Choroid plexus epithelial cell (primary cell): ENCODE data around the gene TRIM36.

Source experiments
- DNase-seq: peaks from one replicate; pipeline ENCODE4 v3.0.0-alpha.2; 2010; ENCODE audit warnings: low read depth
- H3K4me3 ChIP-seq: 2 replicates; pipeline ENCODE4 v1.5.1; 2011; ENCODE audit warnings: low read depth, mild to moderate bottlenecking, control low read depth, low read length, moderate library complexity
- CTCF ChIP-seq: conservative IDR thresholded peaks from 2 replicates; pipeline ENCODE4 v1.5.1; 2011; ENCODE audit warnings: low read depth, mild to moderate bottlenecking, control low read depth, inconsistent platforms, low read length, moderate library complexity

The TRIM36 gene

DNA sequence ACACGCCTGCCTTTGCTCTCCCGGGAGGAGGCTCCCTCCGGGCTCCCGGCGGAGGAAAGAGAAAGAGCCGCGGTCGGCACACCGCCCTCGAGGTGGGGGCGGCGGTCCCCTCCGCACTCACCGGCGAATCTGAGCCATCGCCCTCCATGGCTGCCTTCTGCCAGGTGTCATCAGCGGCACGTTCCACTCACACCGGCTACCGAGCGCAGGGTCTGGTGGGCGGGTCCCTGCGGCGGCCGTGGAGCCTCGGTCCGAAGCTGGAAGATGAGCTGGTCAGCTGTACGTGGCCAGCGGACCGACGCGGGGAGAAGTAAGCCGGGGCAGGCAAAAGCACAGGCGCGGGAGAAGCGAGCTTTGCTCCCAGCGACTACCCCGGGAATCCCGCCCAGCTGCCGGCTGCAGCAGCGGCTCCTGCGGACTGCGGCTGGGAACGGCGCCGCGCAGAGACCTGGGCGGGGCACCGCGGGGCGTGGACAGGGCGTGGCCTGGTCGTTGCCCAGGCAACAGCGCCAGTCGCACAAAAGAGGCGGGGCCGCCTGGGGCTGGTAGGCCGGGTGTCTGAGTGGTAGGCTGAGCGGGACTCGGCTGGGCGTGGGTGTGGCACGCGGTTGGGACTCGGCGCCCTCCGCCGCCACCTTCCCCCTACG, at the start of gene TRIM36:
Gene TRIM36 (minus strand): TSS at position 422 of the 647 bp plus-strand sequence. CDS start 274 bp downstream, at position 148.
- peak within 1 kb of the TSS; percentile 81 for H3K4me3 ChIP-seq
- TF ChIP-seq CTCF = peak; percentile 25
- DNase-seq = peak; percentile 92

DNA sequence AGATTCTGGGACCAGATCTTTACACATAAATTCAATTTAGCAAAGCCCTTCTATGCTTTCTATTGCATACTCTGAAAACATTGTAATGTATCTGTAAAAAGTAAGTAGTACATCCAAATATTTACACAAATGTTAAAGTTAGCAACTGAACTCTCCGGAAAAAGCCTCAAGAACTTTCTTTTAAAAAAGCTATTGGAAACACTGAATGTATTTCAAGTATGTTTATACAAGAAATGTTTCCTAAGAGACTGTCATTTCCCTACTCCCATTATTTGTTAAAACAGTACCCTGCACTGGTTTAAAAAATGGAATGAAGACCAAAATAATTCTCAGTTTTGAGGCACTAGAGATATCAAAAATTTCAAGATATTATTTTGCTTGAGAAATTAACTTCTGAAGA, 44.8 kb upstream of the TRIM36 start:
- H3K4me3 ChIP-seq = no peak overlapping the region
- DNase-seq = peak; percentile 11
- no peak for TF ChIP-seq CTCF

DNA sequence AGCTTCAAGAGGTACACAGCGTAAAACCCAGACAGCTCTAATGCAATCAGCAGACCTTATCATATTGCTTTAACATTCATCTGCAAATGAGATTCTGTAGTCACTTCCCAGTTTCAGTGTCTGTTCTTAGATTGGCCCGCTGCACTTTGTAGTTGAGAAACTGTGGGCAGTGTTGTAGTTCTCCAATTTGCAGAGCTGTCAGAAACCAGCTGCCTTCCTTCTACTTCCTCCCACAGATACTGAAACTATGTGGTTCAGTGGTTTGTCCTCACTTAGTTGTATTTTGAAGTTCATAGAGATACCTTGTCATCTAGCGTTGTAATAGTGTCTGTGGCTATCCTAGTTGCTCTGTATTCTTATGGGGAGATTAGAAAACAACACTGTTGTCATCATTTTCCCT, 39.6 kb upstream of the TRIM36 start:
- TF ChIP-seq CTCF = no peak
- no peak overlapping the region for H3K4me3 ChIP-seq
- peak; percentile 45 for DNase-seq

DNA sequence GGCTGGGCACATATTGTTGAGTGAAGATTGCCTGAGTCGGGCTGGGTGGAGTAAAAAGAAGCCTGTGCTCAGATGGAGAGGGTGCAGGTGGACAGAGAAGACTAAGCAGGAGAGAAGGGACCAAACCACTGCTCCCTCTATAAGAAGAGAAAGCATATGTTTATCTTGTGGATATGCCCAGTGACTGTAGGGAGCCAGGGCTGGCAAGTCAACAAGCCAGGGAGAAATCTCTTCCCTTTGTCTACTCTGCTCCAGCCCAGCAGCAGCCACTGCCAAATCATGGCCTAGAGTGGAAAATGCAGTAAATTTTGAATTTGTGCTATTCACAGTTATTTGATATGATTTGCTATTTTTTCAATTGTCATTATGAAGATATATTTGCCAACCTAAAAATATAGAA, 33.2 kb upstream of the TRIM36 start:
- no peak for TF ChIP-seq CTCF
- no peak for DNase-seq
- H3K4me3 ChIP-seq = no peak overlapping the region

DNA sequence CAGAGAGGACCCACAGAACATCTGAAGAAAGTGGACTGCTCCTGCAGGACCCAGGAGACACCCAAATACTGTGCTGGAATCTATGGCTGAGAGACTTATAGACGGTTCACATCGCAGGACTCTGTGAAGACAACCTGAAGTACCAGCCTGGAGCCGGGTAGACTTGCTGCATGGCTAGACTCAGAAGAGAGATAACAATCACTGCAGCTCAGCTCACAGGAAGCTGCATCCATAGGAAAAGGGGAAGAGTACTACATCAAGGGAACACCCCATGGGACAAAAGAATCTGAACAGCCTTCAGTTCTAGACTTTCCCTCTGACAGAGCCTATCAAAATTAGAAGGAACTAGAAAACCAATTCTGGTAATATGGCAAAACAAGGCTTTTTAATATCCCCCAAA, 26.5 kb upstream of the TRIM36 start:
- no peak for TF ChIP-seq CTCF
- no peak for DNase-seq
- H3K4me3 ChIP-seq = no peak overlapping the region

DNA sequence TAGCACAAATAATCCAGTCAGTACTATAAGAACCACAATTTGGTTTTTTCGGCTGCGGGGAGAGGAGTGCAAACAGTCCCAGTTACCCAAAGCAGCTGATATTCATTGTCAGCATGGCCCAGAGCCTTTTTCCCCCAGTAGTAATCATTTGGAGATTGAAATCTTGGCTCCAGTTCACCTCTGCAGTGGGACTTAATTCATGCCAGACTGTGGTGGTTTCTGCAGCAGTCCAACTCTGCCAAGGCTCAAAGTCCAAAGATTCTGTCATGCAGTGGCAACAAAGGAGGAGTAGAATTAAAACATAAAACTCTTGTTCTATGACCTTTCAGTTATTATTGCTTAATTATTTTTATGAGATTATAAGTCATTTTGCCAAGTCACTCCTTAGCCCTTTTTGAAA, 25.0 kb upstream of the TRIM36 start:
- no peak overlapping the region for H3K4me3 ChIP-seq
- no peak for TF ChIP-seq CTCF
- DNase-seq = no peak

DNA sequence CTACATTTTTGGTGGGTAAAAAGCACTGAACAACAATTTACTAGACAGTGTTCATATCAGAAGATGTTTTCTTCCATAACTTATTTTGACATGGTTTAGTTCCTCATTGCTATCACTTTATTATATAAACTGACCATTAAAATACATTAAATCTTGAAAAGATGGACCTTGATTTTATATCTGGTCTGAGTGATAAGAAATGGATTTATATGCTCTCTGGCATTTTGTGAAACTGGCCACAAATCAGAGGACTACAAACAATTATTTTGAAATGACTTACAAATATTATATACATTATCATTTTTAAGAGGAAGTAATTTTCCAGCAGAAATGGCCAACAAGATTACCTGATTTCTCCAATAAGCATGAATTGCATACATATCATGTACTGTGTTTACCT, 23.6 kb upstream of the TRIM36 start:
- H3K4me3 ChIP-seq = no peak overlapping the region
- TF ChIP-seq CTCF = no peak
- DNase-seq = no peak
